Keratinocyte (primary cell): ENCODE data around the gene THRB. TPM values are rescaled to one million over a fixed set of nuclear protein-coding genes. Genes with fewer than 3 reads are reported as not detected.

Experiments used
- DNase-seq: peaks from one replicate; pipeline ENCODE4 v3.0.0-alpha.2; 2011; ENCODE audit warnings: low read depth, missing footprints, low spot score
- FAIRE-seq: peaks from 2 replicates; lab custom pipeline; 2011; peaks lifted over from hg19 to GRCh38; lab: Jason Lieb, UNC
- H2AFZ ChIP-seq: 2 replicates; pipeline ENCODE4 v1.6.0; 2012; ENCODE audit warnings: low read length, control low read depth, inconsistent platforms; ENCODE audit not compliant: control insufficient read depth
- H3K27ac ChIP-seq: 2 replicates; pipeline ENCODE4 v1.5.1; 2011; ENCODE audit warnings: low read length; ENCODE audit not compliant: control insufficient read depth, insufficient read depth
- H3K27me3 ChIP-seq: 3 replicates; pipeline ENCODE4 v1.6.0; 2011; ENCODE audit warnings: low read length; ENCODE audit not compliant: control insufficient read depth, insufficient read depth; ENCODE audit errors: extremely low read depth
- H3K36me3 ChIP-seq, 2 experiments: 2 replicates in 1 of 2; 3 replicates in 1 of 2; pipeline ENCODE4 v1.5.1; 2011; ENCODE audit warnings: low read length in 2 of 2, mild to moderate bottlenecking in 1 of 2; ENCODE audit not compliant: control insufficient read depth in 2 of 2, insufficient read depth in 2 of 2; ENCODE audit errors: extremely low read depth in 1 of 2
- H3K4me1 ChIP-seq: 3 replicates; pipeline ENCODE4 v1.5.1; 2011; ENCODE audit warnings: low read length; ENCODE audit not compliant: control insufficient read depth, insufficient read depth; ENCODE audit errors: extremely low read depth
- H3K4me2 ChIP-seq: 3 replicates; pipeline ENCODE4 v1.6.0; 2011; ENCODE audit warnings: low read depth, low read length; ENCODE audit not compliant: control insufficient read depth, insufficient read depth; ENCODE audit errors: extremely low read depth
- H3K4me3 ChIP-seq, 3 experiments: fragments of 200-600 bp in 1 of 3; sonication (generic) in 1 of 3; 2 replicates in 2 of 3; 3 replicates in 1 of 3; pipeline ENCODE4 v1.5.1; 2011 to 2016; ENCODE audit warnings: low read length in 3 of 3, mild to moderate bottlenecking in 3 of 3, control low read depth in 2 of 3, inconsistent platforms in 1 of 3, low read depth in 1 of 3, mixed read lengths in 1 of 3, mixed run types in 1 of 3, moderate library complexity in 1 of 3; ENCODE audit not compliant: control insufficient read depth in 2 of 3, insufficient read depth in 2 of 3; ENCODE audit errors: extremely low read depth in 1 of 3
- H3K79me2 ChIP-seq: 2 replicates; pipeline ENCODE4 v1.6.0; 2012; ENCODE audit warnings: low read length; ENCODE audit not compliant: control insufficient read depth, insufficient read depth
- H3K9ac ChIP-seq: 3 replicates; pipeline ENCODE4 v1.6.0; 2011; ENCODE audit warnings: low read length; ENCODE audit not compliant: control insufficient read depth, insufficient read depth; ENCODE audit errors: extremely low read depth
- H3K9me1 ChIP-seq: 3 replicates; pipeline ENCODE4 v1.6.0; 2011; ENCODE audit warnings: low read length; ENCODE audit not compliant: control insufficient read depth, insufficient read depth; ENCODE audit errors: extremely low read depth
- H3K9me3 ChIP-seq: 2 replicates; pipeline ENCODE4 v1.5.1; 2012; ENCODE audit warnings: low read depth, low read length; ENCODE audit not compliant: control insufficient read depth
- H4K20me1 ChIP-seq: 3 replicates; pipeline ENCODE4 v1.6.0; 2011; ENCODE audit warnings: low read length; ENCODE audit not compliant: control insufficient read depth, insufficient read depth; ENCODE audit errors: extremely low read depth
- EZH2 ChIP-seq: IDR thresholded peaks from one replicate; pipeline ENCODE4 v1.6.1; 2012; ENCODE audit warnings: inconsistent platforms, mild to moderate bottlenecking, low read length, moderate library complexity
- dilution Hi-C: fragments of 300-500 bp; cut with MboI; formaldehyde crosslinking; loops from one replicate; pipeline ENCODE4 v1.7.0; 2020; ENCODE audit warnings: low sequenced_read_pairs; ENCODE audit not compliant: extremely low pct_ligation_motif_present
- polyA plus RNA-seq, 5 experiments: library from polyadenylated mRNA; depleted of rRNA in 3 of 5; stranded (reverse) in 3 of 5; stranded (forward) in 1 of 5; unstranded in 1 of 5; fragments of >200 nt; gene quantifications; 1 replicate in 1 of 5; 2 replicates in 3 of 5; 3 replicates in 1 of 5; pipeline versions ENCODE4 v1.2.1 to v1.2.3, GENCODE V29; 2011 to 2012; ENCODE audit warnings: missing spikeins in 2 of 5, low read depth in 1 of 5, low replicate concordance in 1 of 5
- TF ChIP-seq, protein P1 (sequence below), 3 experiments: IDR thresholded peaks in 1 of 3; conservative IDR thresholded peaks in 1 of 3; optimal IDR thresholded peaks in 1 of 3; 2 replicates in 2 of 3; 3 replicates in 1 of 3; pipeline versions ENCODE3 to v1.5.1; 2011; ENCODE audit warnings: low read length in 3 of 3, mild to moderate bottlenecking in 3 of 3, moderate library complexity in 2 of 3, control low read depth in 1 of 3, inconsistent platforms in 1 of 3; ENCODE audit not compliant: insufficient read depth in 2 of 3; ENCODE audit errors: extremely low read depth in 1 of 3

Gene THRB
- polyA plus RNA-seq, 1 donor (not counting 4 experiments of a cell fraction or from before 2014, with no cell fraction given), result 2.6 TPM

DNA sequence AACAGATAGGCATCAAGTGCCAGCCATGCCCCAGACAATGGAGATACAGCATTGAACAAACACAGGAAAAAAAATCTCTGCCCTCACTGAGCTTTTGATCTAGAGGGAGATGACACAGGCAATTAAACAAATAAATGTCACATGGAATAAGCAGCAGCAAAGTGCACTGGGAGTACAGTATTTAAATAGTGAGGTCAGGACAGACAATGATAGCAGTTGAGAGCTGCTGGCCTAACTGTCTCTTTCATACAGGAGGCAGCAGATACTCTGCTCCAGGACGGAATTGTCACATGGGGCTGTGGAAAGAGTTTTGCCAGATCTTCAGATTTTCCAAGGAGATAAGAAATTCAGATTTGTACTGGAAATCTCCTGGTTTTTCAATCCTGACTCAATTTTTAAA lies 241.3 kb downstream of the THRB start:
- Histone ChIP-seq H3K9me3 (no peaks in the 10 kb centered on the region), H2AFZ (no peak overlapping the region), H3K9ac (no peak overlapping the region), H3K4me2 (no peak overlapping the region), H3K27ac (no peak overlapping the region), H3K9me1 (no peaks in the 10 kb centered on the region), H3K4me1 (no peaks in the 10 kb centered on the region), H3K79me2 (no peaks in the 10 kb centered on the region), H3K36me3 (no peaks in the 10 kb centered on the region), H3K27me3 (no peaks in the 10 kb centered on the region), H3K4me3 (no peak overlapping the region), H4K20me1 (no peaks in the 10 kb centered on the region)
- DNase-seq (no peak), FAIRE-seq (no peak)
- TF ChIP-seq, protein P1, sequence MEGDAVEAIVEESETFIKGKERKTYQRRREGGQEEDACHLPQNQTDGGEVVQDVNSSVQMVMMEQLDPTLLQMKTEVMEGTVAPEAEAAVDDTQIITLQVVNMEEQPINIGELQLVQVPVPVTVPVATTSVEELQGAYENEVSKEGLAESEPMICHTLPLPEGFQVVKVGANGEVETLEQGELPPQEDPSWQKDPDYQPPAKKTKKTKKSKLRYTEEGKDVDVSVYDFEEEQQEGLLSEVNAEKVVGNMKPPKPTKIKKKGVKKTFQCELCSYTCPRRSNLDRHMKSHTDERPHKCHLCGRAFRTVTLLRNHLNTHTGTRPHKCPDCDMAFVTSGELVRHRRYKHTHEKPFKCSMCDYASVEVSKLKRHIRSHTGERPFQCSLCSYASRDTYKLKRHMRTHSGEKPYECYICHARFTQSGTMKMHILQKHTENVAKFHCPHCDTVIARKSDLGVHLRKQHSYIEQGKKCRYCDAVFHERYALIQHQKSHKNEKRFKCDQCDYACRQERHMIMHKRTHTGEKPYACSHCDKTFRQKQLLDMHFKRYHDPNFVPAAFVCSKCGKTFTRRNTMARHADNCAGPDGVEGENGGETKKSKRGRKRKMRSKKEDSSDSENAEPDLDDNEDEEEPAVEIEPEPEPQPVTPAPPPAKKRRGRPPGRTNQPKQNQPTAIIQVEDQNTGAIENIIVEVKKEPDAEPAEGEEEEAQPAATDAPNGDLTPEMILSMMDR (optimal IDR thresholded peaks at IDR 0.05 in 1 of 3, IDR thresholded peaks at IDR 0.05 in 1 of 3, conservative IDR thresholded peaks at IDR 0.05 in 1 of 3; ENCODE audit: extremely low read depth in 1 of 3, insufficient read depth in 2 of 3, low read length in 3 of 3), result no peak
- no peak for TF ChIP-seq EZH2
- dilution Hi-C loops, result no loop called here

DNA sequence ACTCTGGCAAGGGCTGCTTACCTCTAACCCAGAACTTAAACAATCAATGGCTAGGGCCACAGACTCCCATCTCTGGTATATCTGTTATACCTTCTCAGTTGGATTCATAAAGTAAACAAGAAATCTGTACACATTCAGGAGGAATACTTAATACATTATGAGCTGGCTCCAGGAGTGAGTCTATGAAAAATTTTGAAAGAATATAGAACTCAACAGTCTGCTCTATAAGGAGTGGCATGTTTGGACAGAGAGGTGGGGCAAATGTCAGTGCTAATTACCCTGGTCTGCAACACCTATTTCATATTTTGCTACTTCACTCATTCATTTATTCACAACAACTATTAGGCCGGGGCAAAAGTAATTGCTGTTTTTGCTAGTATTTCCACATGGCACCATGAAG lies 245.1 kb downstream of the THRB start:
- Histone ChIP-seq H3K9ac (no peak overlapping the region), H3K9me1 (no peaks in the 10 kb centered on the region), H3K27ac (no peak overlapping the region), H3K4me1 (no peaks in the 10 kb centered on the region), H2AFZ (no peak overlapping the region), H4K20me1 (no peaks in the 10 kb centered on the region), H3K36me3 (no peaks in the 10 kb centered on the region), H3K4me3 (no peak overlapping the region), H3K4me2 (no peak overlapping the region), H3K9me3 (no peaks in the 10 kb centered on the region), H3K79me2 (no peaks in the 10 kb centered on the region), H3K27me3 (no peaks in the 10 kb centered on the region)
- no peak for FAIRE-seq
- dilution Hi-C loops, result no loop called here
- no peak for DNase-seq
- no peak for TF ChIP-seq EZH2
- TF ChIP-seq, protein P1 (optimal IDR thresholded peaks at IDR 0.05 in 1 of 3, IDR thresholded peaks at IDR 0.05 in 1 of 3, conservative IDR thresholded peaks at IDR 0.05 in 1 of 3; ENCODE audit: extremely low read depth in 1 of 3, insufficient read depth in 2 of 3, low read length in 3 of 3), result no peak
